Kidney (tissue), 14 donors: ENCODE data around the gene OSBPL8. TPM values are rescaled to one million over a fixed set of nuclear protein-coding genes. Genes with fewer than 3 reads are reported as not detected.

ENCODE experiments used
- DNase-seq, 5 donors: peaks; one replicate each; pipeline ENCODE4 v3.0.0-alpha.2; 2013 to 2020
- FAIRE-seq: peaks from 2 replicates; lab custom pipeline; 2012; peaks lifted over from hg19 to GRCh38; lab: Jason Lieb, UNC
- H3K27ac ChIP-seq, 2 donors: one replicate each; pipeline ENCODE4 v1.7.0; 2013; ENCODE audit warnings: low read depth in 2 of 2, low read length in 2 of 2, inconsistent platforms in 1 of 2
- H3K27me3 ChIP-seq: one replicate; pipeline ENCODE4 v1.7.1; 2013; ENCODE audit warnings: low read length, inconsistent platforms; ENCODE audit not compliant: control insufficient read depth, insufficient read depth
- H3K36me3 ChIP-seq, 3 donors: one replicate each; pipeline versions ENCODE4 v1.7.0 to v1.7.1; 2013; ENCODE audit warnings: low read length in 3 of 3, control low read depth in 1 of 3, inconsistent platforms in 1 of 3; ENCODE audit not compliant: insufficient read depth in 3 of 3, control insufficient read depth in 2 of 3
- H3K4me1 ChIP-seq, 3 donors: one replicate each; pipeline versions ENCODE4 v1.7.0 to v1.7.1; 2013; ENCODE audit warnings: low read length in 3 of 3, inconsistent platforms in 1 of 3, low read depth in 1 of 3; ENCODE audit not compliant: control insufficient read depth in 2 of 3, insufficient read depth in 2 of 3
- H3K4me3 ChIP-seq, 3 donors: one replicate each; pipeline versions ENCODE4 v1.7.0 to v1.8.1; 2013; ENCODE audit warnings: low read length in 3 of 3, control low read depth in 1 of 3, inconsistent platforms in 1 of 3
- H3K9ac ChIP-seq, 3 donors: one replicate each; pipeline versions ENCODE4 v1.7.0 to v1.7.1; 2013; ENCODE audit warnings: low read length in 3 of 3, control low read depth in 1 of 3, inconsistent platforms in 1 of 3
- H3K9me3 ChIP-seq, 3 donors: one replicate each; pipeline versions ENCODE4 v1.7.0 to v1.7.1; 2013; ENCODE audit warnings: low read length in 3 of 3, control low read depth in 1 of 3, inconsistent platforms in 1 of 3; ENCODE audit not compliant: control insufficient read depth in 2 of 3, insufficient read depth in 1 of 3
- CTCF ChIP-seq: IDR thresholded peaks from 3 replicates; pipeline ENCODE4 v1.5.1; 2012; ENCODE audit warnings: mild to moderate bottlenecking, moderate library complexity, borderline replicate concordance; ENCODE audit not compliant: insufficient read depth; ENCODE audit errors: extremely low read depth
- intact Hi-C: fragments of 100-400 bp; cut with DNase I; formaldehyde crosslinking; loops from one replicate; pipeline ENCODE4 v1.11.1; 2022
- polyA plus RNA-seq: library from polyadenylated mRNA; stranded (reverse); fragments of 350-450 nt; fragmentation: Illumina TruSeq; extraction: RNeasy Lipid Tissue Mini Kit (QIAGEN cat#74804); gene quantifications from one replicate; pipeline ENCODE4 v1.2.3, GENCODE V29; 2014; ENCODE audit warnings: low read depth, low replicate concordance; ENCODE audit not compliant: insufficient read depth
- total RNA-seq: library from RNA; stranded (reverse); fragmentation: NEBNext Ultra II Directional; extraction: Animal tissue kit (Norgen Biotek cat#: 25700); gene quantifications from one replicate; pipeline ENCODE4 v1.2.1, GENCODE V29; 2021
- donor health status: control.
- donor health status: control.
- donor health status: control.
- donor health status: control.
- donor health status: control.
- donor health status: DM: yes; HTN: yes; CAD: no.
- donor health status: Normal renal cell carcinoma (clear cell type).

OSBPL8 gene
- total and polyA plus RNA-seq, 2 donors from 2014 or later = 11.5 to 69.7 TPM

- Histone ChIP-seq H3K9ac (no peak overlapping the region), H3K4me3 (peak overlapping the region in 1 of 3 donors; percentile 4), H3K4me1 (peaks cover 0 to 13% (median 5%) of the 10 kb centered on the region in 3 donors), H3K27ac (no peak overlapping the region), H3K9me3 (no peaks in the 10 kb centered on the region), H3K27me3 (no peaks in the 10 kb centered on the region), H3K36me3 (no peaks in the 10 kb centered on the region)
- FAIRE-seq = no peak
- DNase-seq = no peak
- TF ChIP-seq CTCF = no peak
- intact Hi-C loops = no loop called here
Observed at GRCh38 chr12:76346236-76346635, 213.3 kb downstream of the OSBPL8 start.

GRCh38 chr12:76345569-76345968 is 214.0 kb downstream of the OSBPL8 start:
- no peak for FAIRE-seq
- Histone ChIP-seq H3K27me3 (no peaks in the 10 kb centered on the region), H3K27ac (no peak overlapping the region)

GRCh38 chr12:76341436-76342030 is 218.0 kb downstream of the OSBPL8 start:
- no peak for DNase-seq
- Histone ChIP-seq H3K27ac (no peak overlapping the region), H3K9me3 (no peaks in the 10 kb centered on the region), H3K27me3 (no peaks in the 10 kb centered on the region), H3K36me3 (no peaks in the 10 kb centered on the region), H3K4me1 (peaks cover 0 to 5% (median 2%) of the 10 kb centered on the region in 3 donors), H3K4me3 (no peak overlapping the region), H3K9ac (no peak overlapping the region)
- FAIRE-seq = no peak
- TF ChIP-seq CTCF = no peak
- intact Hi-C loops = no loop called here

More at GRCh38 chr12:76345569-76345968, 214.0 kb downstream of the OSBPL8 start:
- Histone ChIP-seq H3K4me3 (peak overlapping the region in 2 of 3 donors; percentile 4 to 48), H3K9ac (no peak overlapping the region), H3K36me3 (no peaks in the 10 kb centered on the region), H3K4me1 (peaks cover 0 to 13% (median 5%) of the 10 kb centered on the region in 3 donors), H3K9me3 (no peaks in the 10 kb centered on the region)
- intact Hi-C loops = no loop called here
- TF ChIP-seq CTCF = no peak
- DNase-seq = peak in 1 of 5 donors; percentile 5
